ENCODE measurements around the gene DNASE2. TPM values are rescaled to one million over a fixed set of nuclear protein-coding genes. Genes with fewer than 3 reads are reported as not detected.
"Not testable (repeated sequence)": the region's sequence is repeated elsewhere in the genome, so short reads cannot be mapped to it uniquely, and the experiment has no call there.

Gene DNASE2
- total RNA-seq, 1 experiment from 2014 or later = 78.9 TPM

GRCh38 chr19:12921047-12921446, 39.8 kb upstream of the DNASE2 start:
- POLR2A ChIA-PET = no interaction called here

GRCh38 chr19:12918253-12918652, 37.0 kb upstream of the DNASE2 start:
- in situ Hi-C loops (cut with HindIII; ENCODE audit: low pct_unique_long_range_greater_than_20kb, low sequenced_read_pairs) = no loop called here
- POLR2A ChIA-PET = no interaction called here

More at GRCh38 chr19:12921047-12921446, 39.8 kb upstream of the DNASE2 start:
- Histone ChIP-seq H3K27me3 (ENCODE audit: control insufficient read depth, insufficient read depth, low read length) (no peaks in the 10 kb centered on the region), H3K9me3 (ENCODE audit: control insufficient read depth, insufficient read depth, low read depth, low read length) (no peaks in the 10 kb centered on the region), H3K27ac (ENCODE audit: low read length) (no peak overlapping the region), H3K36me3 (ENCODE audit: control insufficient read depth, insufficient read depth, low read length) (peaks cover 5% of the 10 kb centered on the region; the same call in 1 of the 2 replicates), H3K4me1 (ENCODE audit: control insufficient read depth, insufficient read depth, low read length) (no peaks in the 10 kb centered on the region), H3K4me3 (ENCODE audit: low read depth in 2 of 2, low read length in 2 of 2) (no peak overlapping the region)
- no peak for DNase-seq (ENCODE audit: low read depth, low spot score)
- BruUV-seq (replicated peaks) = no TSS peak
- no peak for TF ChIP-seq TCF7L2 (IDR thresholded peaks at IDR 0.05; ENCODE audit: low read depth, low read length)
- TF ChIP-seq SIN3A (IDR thresholded peaks at IDR 0.05; ENCODE audit: borderline replicate concordance, insufficient read depth, low read depth, low read length) = no peak
- TF ChIP-seq POLR2AphosphoS5 (IDR thresholded peaks at IDR 0.05; ENCODE audit: low read depth, low read length) = no peak
- intact Hi-C loops (cut with micrococcal nuclease; ENCODE audit: unreplicated experiment) (no loop called here), in situ Hi-C loops (cut with HindIII; ENCODE audit: low pct_unique_long_range_greater_than_20kb, low sequenced_read_pairs) (no loop called here)
- CTCF ChIA-PET = interaction anchor here (0.6 kb wide), 1 partner anchor 44 kb away, joined by 6 read pairs; no protein-coding TSS in a partner anchor
- no peak for ATAC-seq

GRCh38 chr19:12915860-12916259, 34.6 kb upstream of the DNASE2 start:
- POLR2A ChIA-PET; DNase-seq (ENCODE audit: low read depth, low spot score); CTCF ChIA-PET; in situ Hi-C loops (cut with HindIII; ENCODE audit: low pct_unique_long_range_greater_than_20kb, low sequenced_read_pairs); H3K9me3 ChIP-seq (ENCODE audit: control insufficient read depth, insufficient read depth, low read depth, low read length); H3K4me1 ChIP-seq (ENCODE audit: control insufficient read depth, insufficient read depth, low read length); ATAC-seq; H3K4me3 ChIP-seq (ENCODE audit: low read depth in 2 of 2, low read length in 2 of 2); H3K36me3 ChIP-seq (ENCODE audit: control insufficient read depth, insufficient read depth, low read length); BruUV-seq (replicated peaks); H3K27me3 ChIP-seq (ENCODE audit: control insufficient read depth, insufficient read depth, low read length); intact Hi-C loops (cut with micrococcal nuclease; ENCODE audit: unreplicated experiment); H3K27ac ChIP-seq (ENCODE audit: low read length): not testable (repeated sequence)

More at GRCh38 chr19:12918253-12918652, 37.0 kb upstream of the DNASE2 start:
- DNase-seq (ENCODE audit: low read depth, low spot score) (no peak), ATAC-seq (no peak)
- no peaks in the 10 kb centered on the region for H3K4me1 ChIP-seq (ENCODE audit: control insufficient read depth, insufficient read depth, low read length)
- CTCF ChIA-PET = no interaction called here
- intact Hi-C loops (cut with micrococcal nuclease; ENCODE audit: unreplicated experiment) = no loop called here
- H3K4me3 ChIP-seq (ENCODE audit: low read depth in 2 of 2, low read length in 2 of 2) = no peak overlapping the region
- H3K27ac ChIP-seq (ENCODE audit: low read length) = no peak overlapping the region
- 0 out of 2 replicates have a peak, but pooled peaks cover 2% of the 10 kb centered on the region for H3K36me3 ChIP-seq (ENCODE audit: control insufficient read depth, insufficient read depth, low read length)
- BruUV-seq (replicated peaks) = no TSS peak
- TF ChIP-seq, protein P1, sequence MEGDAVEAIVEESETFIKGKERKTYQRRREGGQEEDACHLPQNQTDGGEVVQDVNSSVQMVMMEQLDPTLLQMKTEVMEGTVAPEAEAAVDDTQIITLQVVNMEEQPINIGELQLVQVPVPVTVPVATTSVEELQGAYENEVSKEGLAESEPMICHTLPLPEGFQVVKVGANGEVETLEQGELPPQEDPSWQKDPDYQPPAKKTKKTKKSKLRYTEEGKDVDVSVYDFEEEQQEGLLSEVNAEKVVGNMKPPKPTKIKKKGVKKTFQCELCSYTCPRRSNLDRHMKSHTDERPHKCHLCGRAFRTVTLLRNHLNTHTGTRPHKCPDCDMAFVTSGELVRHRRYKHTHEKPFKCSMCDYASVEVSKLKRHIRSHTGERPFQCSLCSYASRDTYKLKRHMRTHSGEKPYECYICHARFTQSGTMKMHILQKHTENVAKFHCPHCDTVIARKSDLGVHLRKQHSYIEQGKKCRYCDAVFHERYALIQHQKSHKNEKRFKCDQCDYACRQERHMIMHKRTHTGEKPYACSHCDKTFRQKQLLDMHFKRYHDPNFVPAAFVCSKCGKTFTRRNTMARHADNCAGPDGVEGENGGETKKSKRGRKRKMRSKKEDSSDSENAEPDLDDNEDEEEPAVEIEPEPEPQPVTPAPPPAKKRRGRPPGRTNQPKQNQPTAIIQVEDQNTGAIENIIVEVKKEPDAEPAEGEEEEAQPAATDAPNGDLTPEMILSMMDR (IDR thresholded peaks at IDR 0.05) = no peak
- no peak for TF ChIP-seq POLR2AphosphoS5 (IDR thresholded peaks at IDR 0.05; ENCODE audit: low read depth, low read length)
- TF ChIP-seq SIN3A (IDR thresholded peaks at IDR 0.05; ENCODE audit: borderline replicate concordance, insufficient read depth, low read depth, low read length) = no peak
- TF ChIP-seq REST (IDR thresholded peaks at IDR 0.05; ENCODE audit: insufficient read depth in 1 of 2, low read depth in 2 of 2, low read length in 1 of 2) = no peak
- no peak for TF ChIP-seq TCF7L2 (IDR thresholded peaks at IDR 0.05; ENCODE audit: low read depth, low read length)
- H3K9me3 ChIP-seq (ENCODE audit: control insufficient read depth, insufficient read depth, low read depth, low read length) = no peaks in the 10 kb centered on the region
- no peaks in the 10 kb centered on the region for H3K27me3 ChIP-seq (ENCODE audit: control insufficient read depth, insufficient read depth, low read length)
